H1 (cell line): ENCODE results near the gene CYB561. TPM values are rescaled to one million over a fixed set of nuclear protein-coding genes. Genes with fewer than 3 reads are reported as not detected.

Source experiments
- CTCF ChIA-PET: fragments of 300-600 bp; sonication (Branson Sonifier 250); formaldehyde crosslinking; loops from one replicate; lab custom pipeline; 2021; ENCODE audit not compliant: partially characterized antibody; lab: Charles Lee
- POLR2A ChIA-PET: fragments of 300-600 bp; sonication (Branson Sonifier 250); formaldehyde crosslinking; loops from one replicate; lab custom pipeline; 2021; ENCODE audit warnings: inconsistent platforms; ENCODE audit not compliant: partially characterized antibody; lab: Charles Lee
- DNase-seq, 2 experiments: peaks; one replicate each; pipeline versions ENCODE4 v3.0.0 to v3.0.0-alpha.2; 2010 to 2022; ENCODE audit warnings: low spot score in 2 of 2, low read depth in 1 of 2, mixed read lengths in 1 of 2
- FAIRE-seq: peaks from 2 replicates; lab custom pipeline; 2011; peaks lifted over from hg19 to GRCh38; lab: Jason Lieb, UNC
- H2AFZ ChIP-seq: 2 replicates; pipeline ENCODE4 v1.8.1; 2012; ENCODE audit warnings: low read length, inconsistent platforms
- H2AK5ac ChIP-seq: 2 replicates; pipeline ENCODE4 v1.6.1; 2013; ENCODE audit warnings: low read depth, low read length
- H2BK120ac ChIP-seq: replicated peaks from 2 replicates; pipeline ENCODE3; 2013; ENCODE audit warnings: low read depth, low read length, inconsistent platforms
- H2BK12ac ChIP-seq: 2 replicates; pipeline ENCODE4 v1.6.1; 2013; ENCODE audit warnings: low read depth, low read length
- H2BK15ac ChIP-seq: 2 replicates; pipeline ENCODE4 v1.6.1; 2013; ENCODE audit warnings: low read length
- H2BK20ac ChIP-seq: 2 replicates; pipeline ENCODE4 v1.6.1; 2013; ENCODE audit warnings: low read length
- H2BK5ac ChIP-seq: 2 replicates; pipeline ENCODE4 v1.6.1; 2013; ENCODE audit warnings: low read depth, low read length
- H3K14ac ChIP-seq: 2 replicates; pipeline ENCODE4 v1.6.1; 2013; ENCODE audit warnings: inconsistent platforms; ENCODE audit not compliant: insufficient read length
- H3K18ac ChIP-seq: 2 replicates; pipeline ENCODE4 v1.6.1; 2013; ENCODE audit warnings: low read length; ENCODE audit errors: extremely low read depth
- H3K23ac ChIP-seq: 2 replicates; pipeline ENCODE4 v1.6.1; 2013; ENCODE audit warnings: inconsistent platforms; ENCODE audit not compliant: insufficient read length
- H3K23me2 ChIP-seq: 2 replicates; pipeline ENCODE4 v1.6.1; 2013; ENCODE audit warnings: low read depth, low read length
- H3K27ac ChIP-seq: 2 replicates; pipeline ENCODE4 v1.6.1; 2011; ENCODE audit warnings: low read depth, low read length, inconsistent platforms
- H3K27me3 ChIP-seq, 4 experiments: replicated peaks in 1 of 4; 1 replicate in 1 of 4; 2 replicates in 3 of 4; pipeline versions ENCODE4 v1.6.1 to v1.8.1; 2011 to 2013; ENCODE audit warnings: low read length in 3 of 4, mild to moderate bottlenecking in 3 of 4, inconsistent platforms in 2 of 4, mixed read lengths in 2 of 4, moderate library complexity in 1 of 4; ENCODE audit not compliant: control insufficient read depth in 3 of 4, insufficient read depth in 3 of 4; ENCODE audit errors: extremely low read depth in 1 of 4
- H3K36me3 ChIP-seq, 4 experiments: 2 replicates each; pipeline versions ENCODE4 v1.6.1 to v1.8.1; 2011 to 2013; ENCODE audit warnings: mild to moderate bottlenecking in 4 of 4, low read length in 3 of 4, moderate library complexity in 2 of 4, control low read depth in 1 of 4, inconsistent platforms in 1 of 4; ENCODE audit not compliant: insufficient read depth in 4 of 4, control insufficient read depth in 2 of 4
- H3K4ac ChIP-seq: replicated peaks from 2 replicates; pipeline ENCODE3; 2013; ENCODE audit warnings: low read length, low read depth, mixed read lengths, inconsistent platforms; ENCODE audit not compliant: insufficient read length
- H3K4me1 ChIP-seq, 4 experiments: replicated peaks in 1 of 4; 1 replicate in 1 of 4; 2 replicates in 3 of 4; pipeline versions ENCODE4 v1.6.1 to v1.8.1; 2011 to 2013; ENCODE audit warnings: low read length in 3 of 4, inconsistent platforms in 2 of 4, mixed read lengths in 1 of 4; ENCODE audit not compliant: insufficient read depth in 4 of 4, control insufficient read depth in 3 of 4
- H3K4me2 ChIP-seq, 2 experiments: 2 replicates each; pipeline versions ENCODE4 v1.6.1 to v1.8.1; 2011 to 2013; ENCODE audit warnings: low read depth in 2 of 2, low read length in 2 of 2, control low read depth in 1 of 2, inconsistent platforms in 1 of 2, mild to moderate bottlenecking in 1 of 2; ENCODE audit not compliant: insufficient read depth in 1 of 2
- H3K4me3 ChIP-seq, 4 experiments: fragments of 200-600, 300-600 bp in 1 of 4; sonication (generic), shearing (Covaris generic), sonication (Bioruptor Twin) in 1 of 4; 2 replicates each; pipeline versions ENCODE4 v1.5.1 to v1.8.1; 2011 to 2016; ENCODE audit warnings: low read length in 4 of 4, low read depth in 3 of 4, control low read depth in 2 of 4, inconsistent platforms in 2 of 4, mild to moderate bottlenecking in 2 of 4, mixed read lengths in 1 of 4, moderate library complexity in 1 of 4; ENCODE audit not compliant: insufficient read depth in 2 of 4; ENCODE audit errors: extremely low read depth in 1 of 4
- H3K56ac ChIP-seq: replicated peaks from 2 replicates; pipeline ENCODE3; 2013; ENCODE audit warnings: low read depth, mild to moderate bottlenecking, mixed read lengths, low read length, inconsistent platforms; ENCODE audit not compliant: insufficient read length
- H3K79me1 ChIP-seq: 2 replicates; pipeline ENCODE4 v1.6.1; 2013; ENCODE audit warnings: low read depth, low read length, control low read depth
- H3K79me2 ChIP-seq, 2 experiments: 2 replicates each; pipeline versions ENCODE4 v1.6.1 to v1.8.1; 2012 to 2013; ENCODE audit warnings: low read length in 2 of 2, mild to moderate bottlenecking in 2 of 2, inconsistent platforms in 1 of 2; ENCODE audit not compliant: insufficient read depth in 2 of 2, control insufficient read depth in 1 of 2
- H3K9ac ChIP-seq, 4 experiments: replicated peaks in 1 of 4; 1 replicate in 1 of 4; 2 replicates in 3 of 4; pipeline versions ENCODE4 v1.6.1 to v1.8.1; 2011 to 2013; ENCODE audit warnings: low read depth in 3 of 4, low read length in 3 of 4, control low read depth in 2 of 4, mild to moderate bottlenecking in 2 of 4, moderate library complexity in 2 of 4, inconsistent platforms in 1 of 4; ENCODE audit errors: extremely low read depth in 1 of 4
- H3K9me3 ChIP-seq, 2 experiments: 2 replicates each; pipeline versions ENCODE4 v1.6.1 to v1.8.1; 2012 to 2013; ENCODE audit warnings: mild to moderate bottlenecking in 2 of 2, moderate library complexity in 2 of 2, control low read depth in 1 of 2, inconsistent platforms in 1 of 2, low read depth in 1 of 2, low read length in 1 of 2, mixed read lengths in 1 of 2; ENCODE audit not compliant: insufficient read depth in 2 of 2
- H4K20me1 ChIP-seq, 2 experiments: replicated peaks in 1 of 2; 2 replicates each; pipeline versions ENCODE3 to v1.8.1; 2011 to 2013; ENCODE audit warnings: inconsistent platforms in 2 of 2, low read length in 2 of 2, mild to moderate bottlenecking in 1 of 2; ENCODE audit not compliant: insufficient read depth in 2 of 2, control insufficient read depth in 1 of 2
- H4K5ac ChIP-seq: 2 replicates; pipeline ENCODE4 v1.6.1; 2013; ENCODE audit warnings: low read length, low read depth, mixed read lengths, inconsistent platforms; ENCODE audit not compliant: insufficient read length
- H4K8ac ChIP-seq: 2 replicates; pipeline ENCODE4 v1.8.0; 2013; ENCODE audit warnings: mild to moderate bottlenecking, moderate library complexity, low read length, inconsistent platforms; ENCODE audit not compliant: insufficient read depth; ENCODE audit errors: extremely low read depth
- H4K91ac ChIP-seq: replicated peaks from 2 replicates; pipeline ENCODE3; 2013; ENCODE audit warnings: low read length, mixed read lengths, inconsistent platforms; ENCODE audit not compliant: insufficient read length
- ATF2 ChIP-seq: IDR thresholded peaks from 2 replicates; pipeline ENCODE4 v1.6.1; 2012; ENCODE audit warnings: low read length, inconsistent platforms
- CBX8 ChIP-seq: fragments of 300-800, 300-1000 bp; sonication (generic); IDR thresholded peaks from 2 replicates; pipeline ENCODE4 v1.7.1; 2016; ENCODE audit warnings: low read depth, low read length, borderline replicate concordance
- E2F6 ChIP-seq: IDR thresholded peaks from 2 replicates; pipeline ENCODE4 v1.6.1; 2012; ENCODE audit warnings: inconsistent platforms
- EZH2 ChIP-seq: fragments of 200-600 bp; sonication (generic); IDR thresholded peaks from 2 replicates; pipeline ENCODE4 v1.7.1; 2012; ENCODE audit warnings: low read depth, mild to moderate bottlenecking, moderate library complexity, low read length, inconsistent platforms; ENCODE audit not compliant: severe bottlenecking
- FOSL1 ChIP-seq: IDR thresholded peaks from 2 replicates; pipeline ENCODE4 v1.6.1; 2011; ENCODE audit warnings: mild to moderate bottlenecking, low read depth, low read length, moderate library complexity; ENCODE audit not compliant: insufficient read depth
- HDAC6 ChIP-seq: IDR thresholded peaks from one replicate; pipeline ENCODE4 v1.7.1; 2012; ENCODE audit warnings: low read depth, mild to moderate bottlenecking, inconsistent platforms, low read length, moderate library complexity
- NRF1 ChIP-seq: IDR thresholded peaks from 2 replicates; pipeline ENCODE4 v1.6.1; 2011; ENCODE audit warnings: mild to moderate bottlenecking, low read depth, low read length, improper control_type of control experiment
- SIRT6 ChIP-seq: IDR thresholded peaks from one replicate; pipeline ENCODE4 v1.7.1; 2012; ENCODE audit warnings: low read length, inconsistent platforms
- SP1 ChIP-seq: IDR thresholded peaks from 2 replicates; pipeline ENCODE4 v1.6.1; 2011; ENCODE audit warnings: low read depth, low read length
- TAF7 ChIP-seq: optimal IDR thresholded peaks from 2 replicates; pipeline ENCODE3; 2011; ENCODE audit warnings: low read depth, mild to moderate bottlenecking, inconsistent platforms, low read length, moderate library complexity, borderline replicate concordance
- USF2 ChIP-seq: IDR thresholded peaks from 2 replicates; pipeline ENCODE4 v1.6.1; 2011; ENCODE audit warnings: low read length, improper control_type of control experiment
- WGBS, 2 experiments: shearing (Covaris generic) in 1 of 2; methylation state at CpG; one replicate each; pipeline versions ENCODE4 v1.1.6 to v1.1.7; 2013 to 2015; ENCODE audit warnings: low lambda C conversion rate in 2 of 2, mixed read lengths in 2 of 2, inconsistent platforms in 1 of 2, low coverage in 1 of 2, missing lambda C conversion rate in 1 of 2; ENCODE audit not compliant: insufficient replicate concordance in 2 of 2, insufficient coverage in 1 of 2, insufficient read length in 1 of 2; ENCODE audit errors: extremely low coverage in 1 of 2, missing lambda C conversion rate in 1 of 2; 5-methylcytosine and 5-hydroxymethylcytosine counted together
- polyA plus RNA-seq, 7 experiments: library from polyadenylated mRNA; depleted of rRNA in 3 of 7; stranded (reverse) in 5 of 7; unstranded in 2 of 7; fragments of >200 nt in 5 of 7; fragments of 200-250 nt in 2 of 7; gene quantifications; 1 replicate in 5 of 7; 2 replicates in 1 of 7; 4 replicates in 1 of 7; pipeline versions ENCODE4 v1.2.1 to v1.2.3, GENCODE V29; 2011 to 2013; ENCODE audit warnings: missing spikeins in 2 of 7, mixed read lengths in 2 of 7
- total RNA-seq: library from RNA; stranded (reverse); fragmentation: NEBNext Ultra II Directional; extraction: Animal tissue kit (Norgen Biotek cat#: 25700); gene quantifications from 2 replicates; pipeline ENCODE4 v1.2.1, GENCODE V29; 2021

Gene CYB561
- total and polyA plus RNA-seq, 2 of the 8 experiments (the other 6 are each of a cell fraction or from before 2014, with no cell fraction given): 19.7 to 23.4 TPM

- Histone ChIP-seq H3K4me2 (no peak overlapping the region), H4K20me1 (no peaks in the 10 kb centered on the region), H3K14ac (no peak overlapping the region), H3K27ac (no peak overlapping the region), H3K23me2 (no peaks in the 10 kb centered on the region), H3K9me3 (no peaks in the 10 kb centered on the region), H3K4me3 (no peak overlapping the region), H2BK15ac (no peak overlapping the region), H2BK20ac (no peak overlapping the region), H2BK120ac (no peak overlapping the region), H3K79me1 (no peaks in the 10 kb centered on the region), H2BK12ac (no peak overlapping the region), H3K36me3 (no peaks in the 10 kb centered on the region), H3K9ac (no peak overlapping the region), H2AK5ac (no peak overlapping the region), H3K56ac (no peak overlapping the region), H3K27me3 (peaks cover 0 to 1% (median 0%) of the 10 kb centered on the region in 4 experiments; a peak in 1 of 7 replicates), H4K91ac (no peak overlapping the region), H3K23ac (no peak overlapping the region), H4K5ac (no peak overlapping the region), H3K79me2 (no peaks in the 10 kb centered on the region), H3K18ac (no peak overlapping the region), H2BK5ac (no peak overlapping the region), H2AFZ (no peak overlapping the region), H3K4me1 (peaks cover 0 to 3% (median 1%) of the 10 kb centered on the region in 4 experiments; a peak in 1 of 7 replicates), H3K4ac (no peak overlapping the region), H4K8ac (no peak overlapping the region)
- TF ChIP-seq E2F6 (no peak), CBX8 (no peak), SIRT6 (no peak), NRF1 (no peak), FOSL1 (no peak), TAF7 (no peak), EZH2 (no peak), ATF2 (no peak), USF2 (no peak), SP1 (no peak), HDAC6 (no peak)
- no peak for FAIRE-seq
- POLR2A ChIA-PET: no interaction called here
- CTCF ChIA-PET: no interaction called here
- WGBS, 2 experiments: 83% methylated on average over 3 of the region's 3 CpGs; no CpG with 5 or more reads in 1 of the 2 experiments
- no peak for DNase-seq
These were observed 46.8 kb downstream of the CYB561 start for GRCh38 chr17:63399316-63399715.
